Kidney (tissue), 14 donors: ENCODE results near the gene CENPH. TPM values are rescaled to one million over a fixed set of nuclear protein-coding genes. Genes with fewer than 3 reads are reported as not detected.

ENCODE experiments used
- DNase-seq, 5 donors: peaks; one replicate each; pipeline ENCODE4 v3.0.0-alpha.2; 2013 to 2020
- FAIRE-seq: peaks from 2 replicates; lab custom pipeline; 2012; peaks lifted over from hg19 to GRCh38; lab: Jason Lieb, UNC
- H3K27ac ChIP-seq, 2 donors: one replicate each; pipeline ENCODE4 v1.7.0; 2013; ENCODE audit warnings: low read depth in 2 of 2, low read length in 2 of 2, inconsistent platforms in 1 of 2
- H3K27me3 ChIP-seq: one replicate; pipeline ENCODE4 v1.7.1; 2013; ENCODE audit warnings: low read length, inconsistent platforms; ENCODE audit not compliant: control insufficient read depth, insufficient read depth
- H3K36me3 ChIP-seq, 3 donors: one replicate each; pipeline versions ENCODE4 v1.7.0 to v1.7.1; 2013; ENCODE audit warnings: low read length in 3 of 3, control low read depth in 1 of 3, inconsistent platforms in 1 of 3; ENCODE audit not compliant: insufficient read depth in 3 of 3, control insufficient read depth in 2 of 3
- H3K4me1 ChIP-seq, 3 donors: one replicate each; pipeline versions ENCODE4 v1.7.0 to v1.7.1; 2013; ENCODE audit warnings: low read length in 3 of 3, inconsistent platforms in 1 of 3, low read depth in 1 of 3; ENCODE audit not compliant: control insufficient read depth in 2 of 3, insufficient read depth in 2 of 3
- H3K4me3 ChIP-seq, 3 donors: one replicate each; pipeline versions ENCODE4 v1.7.0 to v1.8.1; 2013; ENCODE audit warnings: low read length in 3 of 3, control low read depth in 1 of 3, inconsistent platforms in 1 of 3
- H3K9ac ChIP-seq, 3 donors: one replicate each; pipeline versions ENCODE4 v1.7.0 to v1.7.1; 2013; ENCODE audit warnings: low read length in 3 of 3, control low read depth in 1 of 3, inconsistent platforms in 1 of 3
- H3K9me3 ChIP-seq, 3 donors: one replicate each; pipeline versions ENCODE4 v1.7.0 to v1.7.1; 2013; ENCODE audit warnings: low read length in 3 of 3, control low read depth in 1 of 3, inconsistent platforms in 1 of 3; ENCODE audit not compliant: control insufficient read depth in 2 of 3, insufficient read depth in 1 of 3
- CTCF ChIP-seq: IDR thresholded peaks from 3 replicates; pipeline ENCODE4 v1.5.1; 2012; ENCODE audit warnings: mild to moderate bottlenecking, moderate library complexity, borderline replicate concordance; ENCODE audit not compliant: insufficient read depth; ENCODE audit errors: extremely low read depth
- intact Hi-C: fragments of 100-400 bp; cut with DNase I; formaldehyde crosslinking; loops from one replicate; pipeline ENCODE4 v1.11.1; 2022
- polyA plus RNA-seq: library from polyadenylated mRNA; stranded (reverse); fragments of 350-450 nt; fragmentation: Illumina TruSeq; extraction: RNeasy Lipid Tissue Mini Kit (QIAGEN cat#74804); gene quantifications from one replicate; pipeline ENCODE4 v1.2.3, GENCODE V29; 2014; ENCODE audit warnings: low read depth, low replicate concordance; ENCODE audit not compliant: insufficient read depth
- total RNA-seq: library from RNA; stranded (reverse); fragmentation: NEBNext Ultra II Directional; extraction: Animal tissue kit (Norgen Biotek cat#: 25700); gene quantifications from one replicate; pipeline ENCODE4 v1.2.1, GENCODE V29; 2021
- donor health status: control.
- donor health status: control.
- donor health status: control.
- donor health status: control.
- donor health status: control.
- donor health status: DM: yes; HTN: yes; CAD: no.
- donor health status: Normal renal cell carcinoma (clear cell type).

The CENPH gene
- total and polyA plus RNA-seq, 2 donors from 2014 or later, result 1.5 to 3.1 TPM

- no peaks in the 10 kb centered on the region for H3K27me3 ChIP-seq
- DNase-seq (no peak), FAIRE-seq (no peak)
- no peak overlapping the region for H3K4me3 ChIP-seq
- TF ChIP-seq CTCF, result no peak
- intact Hi-C loops, result no loop called here
- no peaks in the 10 kb centered on the region for H3K9me3 ChIP-seq
- H3K9ac ChIP-seq, result no peak overlapping the region
- H3K4me1 ChIP-seq, result no peaks in the 10 kb centered on the region
- no peaks in the 10 kb centered on the region for H3K36me3 ChIP-seq
- H3K27ac ChIP-seq, result no peak overlapping the region
Observed at GRCh38 chr5:69213513-69214215, 24.3 kb downstream of the CENPH start.

GRCh38 chr5:69217151-69217511, 27.7 kb downstream of the CENPH start:
- no peak overlapping the region for H3K27ac ChIP-seq
- FAIRE-seq (no peak), DNase-seq (no peak)
- intact Hi-C loops, result no loop called here
- H3K9ac ChIP-seq, result peak overlapping the region in 2 of 3 donors; percentile 26 to 48
- H3K4me3 ChIP-seq, result peak overlapping the region; percentile 93 to 100 (median 95)
- no peaks in the 10 kb centered on the region for H3K9me3 ChIP-seq
- H3K36me3 ChIP-seq, result no peaks in the 10 kb centered on the region
- peaks cover 0 to 7% (median 0%) of the 10 kb centered on the region in 3 donors for H3K4me1 ChIP-seq
- H3K27me3 ChIP-seq, result no peaks in the 10 kb centered on the region
- no peak for TF ChIP-seq CTCF

GRCh38 chr5:69217548-69218526, 28.5 kb downstream of the CENPH start:
- Histone ChIP-seq H3K27me3 (no peaks in the 10 kb centered on the region), H3K4me1 (peaks cover 0 to 7% (median 0%) of the 10 kb centered on the region in 3 donors), H3K36me3 (no peaks in the 10 kb centered on the region), H3K9ac (peak overlapping the region; percentile 91 to 95 (median 93)), H3K27ac (peak overlapping the region; percentile 96 to 98), H3K4me3 (peak overlapping the region; percentile 93 to 100 (median 95)), H3K9me3 (no peaks in the 10 kb centered on the region)
- FAIRE-seq (no peak), DNase-seq (peak; percentile 97 to 99 (median 98))
- TF ChIP-seq CTCF, result no peak
- intact Hi-C loops, result no loop called here
